ENCODE data around the gene CACNA1B.

CACNA1B gene

GRCh38 chr9:138060365-138060764 lies 182.8 kb downstream of the CACNA1B start:
- TF ChIP-seq CTCF (IDR thresholded peaks at IDR 0.05; ENCODE audit: borderline replicate concordance, control extremely low read depth, extremely low read depth, insufficient read depth, missing control alignments), result no peak
- DNase-seq (ENCODE audit: low spot score), result no peak
- in situ Hi-C loops (cut with MboI; ENCODE audit: low sequenced_read_pairs, unreplicated experiment), result no loop called here

GRCh38 chr9:138060881-138061280 lies 183.3 kb downstream of the CACNA1B start:
- DNase-seq (ENCODE audit: low spot score), result no peak
- in situ Hi-C loops (cut with MboI; ENCODE audit: low sequenced_read_pairs, unreplicated experiment), result no loop called here
- no peak for TF ChIP-seq CTCF (IDR thresholded peaks at IDR 0.05; ENCODE audit: borderline replicate concordance, control extremely low read depth, extremely low read depth, insufficient read depth, missing control alignments)

DNA sequence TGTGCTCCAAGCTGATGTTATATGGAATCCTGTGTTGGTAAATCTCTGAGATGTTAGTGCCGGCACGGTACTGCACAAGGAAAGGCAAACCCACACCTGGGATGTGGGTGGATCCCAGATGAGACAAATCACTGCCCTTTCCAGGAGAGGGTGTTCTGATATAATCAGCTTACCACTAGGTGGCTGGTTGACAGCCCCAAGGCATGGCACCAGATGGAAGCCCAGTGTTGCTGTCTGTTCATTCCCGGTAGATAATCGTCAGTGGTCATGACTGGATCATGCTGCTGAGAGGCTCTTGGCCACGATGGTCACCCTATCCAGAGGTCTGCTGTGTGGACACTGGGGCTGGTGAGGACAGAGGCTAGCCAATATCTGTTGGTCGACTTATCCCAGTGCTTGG lies 184.0 kb downstream of the CACNA1B start:
- DNase-seq (ENCODE audit: low spot score), result no peak
- in situ Hi-C loops (cut with MboI; ENCODE audit: low sequenced_read_pairs, unreplicated experiment), result no loop called here
- TF ChIP-seq CTCF (IDR thresholded peaks at IDR 0.05; ENCODE audit: borderline replicate concordance, control extremely low read depth, extremely low read depth, insufficient read depth, missing control alignments), result no peak

- TF ChIP-seq CTCF (IDR thresholded peaks at IDR 0.05; ENCODE audit: borderline replicate concordance, control extremely low read depth, extremely low read depth, insufficient read depth, missing control alignments), result no peak
- no peak for DNase-seq (ENCODE audit: low spot score)
- in situ Hi-C loops (cut with MboI; ENCODE audit: low sequenced_read_pairs, unreplicated experiment), result no loop called here
Observed at GRCh38 chr9:138062196-138062595, 184.6 kb downstream of the CACNA1B start.

DNA sequence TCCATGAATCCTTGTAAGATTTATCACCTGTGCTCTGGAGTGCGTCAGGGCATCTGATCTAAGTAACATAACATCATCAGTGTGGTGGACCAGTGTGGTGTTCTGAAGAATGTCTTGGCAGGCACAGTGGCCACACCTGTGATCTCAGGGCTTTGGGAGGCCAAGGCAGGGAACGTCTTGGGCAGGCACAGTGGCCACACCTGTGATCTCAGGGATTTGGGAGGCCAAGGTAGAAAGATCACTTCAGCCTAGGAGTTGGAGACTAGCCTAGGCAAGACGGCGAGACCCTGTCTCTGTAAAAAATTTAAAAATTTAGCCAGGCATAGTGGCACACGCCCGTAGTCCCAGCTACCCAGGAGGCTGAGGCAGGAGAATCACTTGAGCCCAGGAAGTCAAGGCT lies 185.5 kb downstream of the CACNA1B start:
- no peak for TF ChIP-seq CTCF (IDR thresholded peaks at IDR 0.05; ENCODE audit: borderline replicate concordance, control extremely low read depth, extremely low read depth, insufficient read depth, missing control alignments)
- in situ Hi-C loops (cut with MboI; ENCODE audit: low sequenced_read_pairs, unreplicated experiment), result no loop called here
- no peak for DNase-seq (ENCODE audit: low spot score)

GRCh38 chr9:138063785-138064184 lies 186.2 kb downstream of the CACNA1B start:
- in situ Hi-C loops (cut with MboI; ENCODE audit: low sequenced_read_pairs, unreplicated experiment), result no loop called here
- DNase-seq (ENCODE audit: low spot score), result no peak

More at GRCh38 chr9:138063785-138064184, 186.2 kb downstream of the CACNA1B start:
- TF ChIP-seq CTCF (IDR thresholded peaks at IDR 0.05; ENCODE audit: borderline replicate concordance, control extremely low read depth, extremely low read depth, insufficient read depth, missing control alignments), result no peak
